Hepatocyte (in vitro differentiated cells): ENCODE measurements around the gene PIK3C2A.

ENCODE experiments used
- EZH2 ChIP-seq: fragments of 200-600 bp; sonication (generic); IDR thresholded peaks from 2 replicates; pipeline ENCODE4 v1.6.1; 2016; ENCODE audit warnings: antibody characterized with exemption, mild to moderate bottlenecking, borderline replicate concordance
- EZH2phosphoT487 ChIP-seq: fragments of 200-600 bp; sonication (generic); IDR thresholded peaks from one replicate; pipeline ENCODE4 v1.6.1; 2018; ENCODE audit warnings: antibody characterized with exemption, mild to moderate bottlenecking, low read depth, moderate library complexity; ENCODE audit not compliant: unreplicated experiment, severe bottlenecking
- TF ChIP-seq, protein P1 (sequence below): fragments of 200-600 bp; sonication (generic); IDR thresholded peaks from 2 replicates; pipeline ENCODE4 v1.5.1; 2016; ENCODE audit warnings: antibody characterized with exemption, mild to moderate bottlenecking; ENCODE audit not compliant: poor library complexity

DNA sequence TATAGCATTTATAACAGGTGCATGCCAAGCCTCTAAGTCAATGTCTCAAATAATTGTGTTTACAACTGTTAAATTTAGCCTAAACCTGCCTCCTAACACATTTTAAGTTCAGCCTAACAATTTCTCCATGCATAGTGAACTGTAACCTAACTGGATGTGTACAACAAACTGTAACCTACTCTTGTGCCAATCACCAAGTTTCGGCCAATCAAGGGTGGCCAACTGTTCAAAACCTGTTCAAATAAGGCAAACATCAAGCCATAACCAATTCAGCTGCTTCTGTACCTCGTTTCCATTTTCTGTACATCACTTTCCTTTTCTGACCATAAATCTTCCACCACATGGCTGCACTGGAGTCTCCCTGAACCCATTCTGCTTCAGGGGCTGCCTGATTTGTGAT is 45.4 kb downstream of the PIK3C2A start:
- TF ChIP-seq, protein P1, sequence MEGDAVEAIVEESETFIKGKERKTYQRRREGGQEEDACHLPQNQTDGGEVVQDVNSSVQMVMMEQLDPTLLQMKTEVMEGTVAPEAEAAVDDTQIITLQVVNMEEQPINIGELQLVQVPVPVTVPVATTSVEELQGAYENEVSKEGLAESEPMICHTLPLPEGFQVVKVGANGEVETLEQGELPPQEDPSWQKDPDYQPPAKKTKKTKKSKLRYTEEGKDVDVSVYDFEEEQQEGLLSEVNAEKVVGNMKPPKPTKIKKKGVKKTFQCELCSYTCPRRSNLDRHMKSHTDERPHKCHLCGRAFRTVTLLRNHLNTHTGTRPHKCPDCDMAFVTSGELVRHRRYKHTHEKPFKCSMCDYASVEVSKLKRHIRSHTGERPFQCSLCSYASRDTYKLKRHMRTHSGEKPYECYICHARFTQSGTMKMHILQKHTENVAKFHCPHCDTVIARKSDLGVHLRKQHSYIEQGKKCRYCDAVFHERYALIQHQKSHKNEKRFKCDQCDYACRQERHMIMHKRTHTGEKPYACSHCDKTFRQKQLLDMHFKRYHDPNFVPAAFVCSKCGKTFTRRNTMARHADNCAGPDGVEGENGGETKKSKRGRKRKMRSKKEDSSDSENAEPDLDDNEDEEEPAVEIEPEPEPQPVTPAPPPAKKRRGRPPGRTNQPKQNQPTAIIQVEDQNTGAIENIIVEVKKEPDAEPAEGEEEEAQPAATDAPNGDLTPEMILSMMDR = no peak
- TF ChIP-seq EZH2 (no peak), EZH2phosphoT487 (no peak)
